Activated effector memory CD4-positive, alpha-beta T cell treated with Interleukin-2 at 50 U/mL for 16 hours (primary cell): Measurements from ENCODE around the gene CYTH3.
"Not testable (repeated sequence)": the region's sequence is repeated elsewhere in the genome, so short reads cannot be mapped to it uniquely, and the experiment has no call there.

Experiments
- DNase-seq: peaks from one replicate; pipeline ENCODE4 v3.0.0-alpha.2; 2020

Gene CYTH3

DNA sequence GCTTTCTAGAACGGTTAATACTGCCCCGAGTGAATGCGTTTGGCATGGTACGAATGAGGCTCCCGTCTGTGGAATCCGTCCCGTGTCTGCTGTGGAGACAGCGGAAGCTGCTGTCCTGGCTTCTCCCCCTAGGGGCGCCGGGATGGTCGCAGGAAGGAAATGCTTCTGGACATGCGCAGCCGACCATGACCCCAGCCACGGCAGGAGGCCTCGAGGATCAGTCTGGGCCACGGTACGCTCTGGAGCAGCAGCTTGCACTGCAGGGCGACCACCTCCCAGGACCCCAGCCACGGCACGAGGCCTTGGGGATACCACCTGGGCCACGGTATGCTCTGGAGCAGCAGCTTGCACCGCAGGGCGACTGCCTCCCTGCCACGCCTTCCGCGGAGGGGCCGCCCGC is 107.9 kb downstream of the CYTH3 start:
- no peak for DNase-seq

DNA sequence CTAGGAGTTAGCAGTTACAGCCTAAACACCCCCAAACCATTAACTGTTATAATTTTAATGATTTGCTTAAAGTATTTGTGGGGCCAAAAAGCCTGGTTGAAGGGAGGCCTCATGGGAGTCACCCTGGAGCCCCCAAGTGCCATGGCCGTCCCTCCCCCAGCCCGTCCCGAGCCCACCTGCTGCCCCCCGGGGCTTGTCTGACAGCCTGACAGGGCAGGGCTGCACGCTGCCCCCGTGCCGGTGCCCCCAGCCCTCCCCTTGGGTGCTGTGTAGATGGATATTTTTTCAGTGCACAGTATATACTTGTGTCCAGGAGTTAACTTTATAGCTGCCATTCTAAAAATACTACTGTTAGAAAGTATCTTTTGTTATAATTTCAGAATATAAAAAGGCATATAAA is 108.4 kb downstream of the CYTH3 start:
- DNase-seq: no peak

DNA sequence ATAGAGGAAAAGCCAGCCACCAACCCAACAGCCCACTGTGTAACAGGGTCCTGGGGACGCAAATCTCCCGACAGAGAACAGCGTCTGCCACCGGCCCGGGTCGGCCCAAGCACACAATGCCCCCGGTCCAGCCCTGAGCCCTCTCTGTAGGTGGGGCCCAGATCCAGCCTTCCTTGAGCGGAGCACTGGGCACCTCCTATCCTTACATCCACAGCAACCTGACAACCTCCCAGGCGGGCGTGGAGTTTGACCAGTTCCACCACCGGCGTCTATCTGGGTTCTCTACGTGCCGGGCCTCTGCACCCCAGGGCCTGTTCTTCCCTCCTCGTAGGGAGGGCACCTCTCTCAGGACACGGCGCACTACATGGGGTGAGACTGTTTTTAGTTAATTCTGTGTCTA is 109.0 kb downstream of the CYTH3 start:
- no peak for DNase-seq

DNA sequence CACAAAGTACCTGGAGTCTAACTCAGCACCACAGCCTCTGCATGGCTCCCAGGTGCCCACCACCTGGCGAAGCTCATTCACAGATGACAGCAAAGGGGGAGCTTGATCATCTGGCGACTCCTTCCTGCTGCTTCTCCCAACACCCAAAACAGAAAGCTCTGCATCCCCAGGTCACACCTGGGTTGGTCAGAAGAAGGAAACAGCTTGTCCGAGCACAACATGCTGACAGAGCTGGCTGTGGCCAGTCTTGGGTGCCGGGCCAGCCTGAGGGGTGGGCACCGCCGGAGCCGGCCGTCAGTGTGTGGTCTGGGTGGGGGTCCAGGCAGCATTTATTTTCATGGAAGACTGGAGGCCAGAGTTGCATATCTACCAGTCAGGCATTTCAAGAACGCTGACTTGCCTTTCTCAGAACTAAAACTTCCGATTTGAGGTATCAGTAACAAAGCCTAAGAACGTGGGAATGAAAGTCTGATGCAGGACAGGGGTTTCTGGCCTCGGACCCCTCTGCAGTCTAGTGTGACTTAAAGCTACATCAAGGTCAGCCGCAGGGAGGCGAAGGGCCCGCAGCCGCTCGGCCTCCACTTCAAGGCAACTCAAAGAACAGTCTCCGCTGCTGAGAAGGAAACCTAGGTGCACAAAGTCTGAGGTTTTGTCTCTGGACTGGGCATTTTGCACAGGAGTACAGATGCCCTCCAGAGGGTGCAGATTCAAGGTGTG is 109.6 kb downstream of the CYTH3 start:
- no peak for DNase-seq

DNA sequence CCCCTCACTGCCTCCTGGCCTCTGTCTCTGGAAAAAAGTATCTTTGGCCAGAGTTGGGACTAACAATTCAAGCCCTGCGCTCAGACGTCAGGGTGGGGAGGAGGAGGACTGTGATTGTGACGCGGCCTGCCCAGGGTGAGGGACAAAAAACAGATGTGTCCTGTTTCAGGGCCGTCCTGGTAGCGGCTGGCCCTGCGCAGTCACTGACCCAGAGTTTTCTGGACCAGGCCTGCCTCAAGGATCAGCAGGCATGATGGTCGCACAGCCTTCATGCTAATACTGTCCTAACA is 110.1 kb downstream of the CYTH3 start:
- no peak for DNase-seq

DNA sequence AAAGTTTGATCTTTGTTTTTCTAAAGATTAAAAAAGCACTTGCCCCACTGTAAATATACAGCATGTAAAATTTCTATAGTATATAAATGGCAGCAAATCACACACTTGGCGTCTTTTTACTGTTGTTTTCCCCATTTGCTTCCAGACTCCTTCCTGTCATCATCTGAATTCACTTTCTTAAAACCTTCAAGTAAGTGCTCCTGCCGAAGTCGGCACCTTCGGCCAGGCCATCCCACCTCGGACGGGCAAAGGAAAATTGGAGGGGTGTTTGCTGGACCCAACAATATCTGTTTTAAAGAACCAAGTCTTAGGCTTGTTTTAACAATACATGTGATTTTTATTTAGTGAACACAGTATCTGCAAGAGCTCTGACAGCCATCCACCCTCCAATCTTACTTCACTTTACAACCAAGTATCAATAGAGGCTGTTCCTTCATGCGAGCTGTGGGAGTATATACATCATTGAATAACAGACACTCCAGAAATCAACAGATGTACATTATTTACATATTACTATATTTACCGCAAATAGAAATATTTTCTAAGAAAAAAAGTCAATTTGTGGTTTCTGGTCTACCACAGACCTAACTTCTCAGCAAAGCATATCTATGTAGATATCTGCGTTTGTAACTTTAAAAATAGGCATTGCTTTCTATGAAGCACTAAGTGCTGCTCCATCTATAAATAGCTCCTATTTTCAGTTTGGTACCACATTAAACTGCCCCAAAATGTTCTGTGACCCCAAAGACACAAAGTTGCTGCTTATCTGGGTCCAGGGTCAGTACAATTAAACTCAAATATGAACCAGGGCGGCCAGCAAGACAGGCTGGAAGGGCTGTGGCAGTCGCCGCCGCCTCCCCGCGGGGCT is 110.7 kb downstream of the CYTH3 start:
- DNase-seq: no peak

DNA sequence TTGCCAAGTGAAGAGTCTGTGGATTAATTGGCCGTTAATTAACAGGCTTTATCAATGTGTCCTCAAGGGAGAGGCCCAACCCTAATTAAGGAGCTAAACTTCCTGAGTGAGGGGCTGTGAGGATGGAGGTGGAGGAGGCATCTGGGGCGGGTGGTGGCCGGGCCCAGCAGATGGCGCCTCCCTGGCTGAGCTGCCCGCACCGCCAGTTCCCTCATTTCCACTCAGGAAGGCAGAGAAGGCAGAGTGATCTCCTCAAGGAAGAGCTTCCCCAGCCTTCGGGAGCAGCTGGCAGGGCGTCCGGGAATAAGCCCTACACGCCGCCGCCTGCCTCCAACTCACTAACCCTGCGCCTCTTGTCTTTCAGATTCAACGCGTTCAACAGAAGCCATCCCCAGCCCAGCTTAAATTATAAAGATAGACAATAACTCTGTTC is 112.2 kb downstream of the CYTH3 start:
- no peak for DNase-seq

DNA sequence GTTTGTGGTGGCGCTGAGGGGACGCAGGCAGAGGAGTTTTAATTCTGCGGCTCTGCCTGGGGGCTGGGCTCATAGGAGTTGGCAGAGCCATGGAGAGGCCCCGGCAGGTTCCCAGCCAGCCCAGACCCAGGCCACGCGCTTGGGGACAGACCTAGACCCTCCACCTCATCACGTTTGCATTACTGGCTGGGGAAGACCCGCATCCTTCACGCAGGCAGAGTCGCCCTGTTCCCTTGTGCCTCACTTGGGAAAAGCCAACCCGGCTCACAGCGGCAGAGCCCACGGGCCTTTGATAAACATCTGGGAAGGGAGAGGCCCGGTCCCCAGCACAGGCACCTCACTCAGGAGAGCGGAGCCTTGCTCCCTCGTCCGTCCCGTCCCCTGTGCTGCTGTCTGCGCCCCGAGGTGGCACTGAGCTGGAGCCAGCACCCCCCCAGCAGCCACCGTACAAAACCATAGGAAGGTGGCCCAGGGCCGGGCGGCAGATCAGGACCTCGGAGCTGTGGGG is 112.8 kb downstream of the CYTH3 start:
- DNase-seq: no peak

DNA sequence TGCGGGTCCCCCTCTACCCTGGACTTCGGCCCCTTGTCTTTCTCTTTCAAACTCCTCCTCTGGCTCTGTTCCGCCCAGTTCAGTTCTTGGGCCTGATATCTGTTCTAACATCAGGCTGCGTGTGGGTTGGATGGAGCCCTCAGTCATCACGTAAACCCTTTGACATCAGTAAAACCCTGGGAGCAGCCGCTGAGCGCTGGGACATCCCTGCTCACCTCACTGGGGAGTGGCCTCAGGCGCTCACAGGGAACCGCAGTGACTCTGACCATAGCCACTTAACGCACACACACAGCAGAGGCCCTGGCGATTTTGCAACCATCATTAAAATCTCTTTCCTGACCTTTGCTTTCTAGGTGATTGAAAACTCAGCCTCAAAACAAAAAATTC is 113.3 kb downstream of the CYTH3 start:
- no peak for DNase-seq

DNA sequence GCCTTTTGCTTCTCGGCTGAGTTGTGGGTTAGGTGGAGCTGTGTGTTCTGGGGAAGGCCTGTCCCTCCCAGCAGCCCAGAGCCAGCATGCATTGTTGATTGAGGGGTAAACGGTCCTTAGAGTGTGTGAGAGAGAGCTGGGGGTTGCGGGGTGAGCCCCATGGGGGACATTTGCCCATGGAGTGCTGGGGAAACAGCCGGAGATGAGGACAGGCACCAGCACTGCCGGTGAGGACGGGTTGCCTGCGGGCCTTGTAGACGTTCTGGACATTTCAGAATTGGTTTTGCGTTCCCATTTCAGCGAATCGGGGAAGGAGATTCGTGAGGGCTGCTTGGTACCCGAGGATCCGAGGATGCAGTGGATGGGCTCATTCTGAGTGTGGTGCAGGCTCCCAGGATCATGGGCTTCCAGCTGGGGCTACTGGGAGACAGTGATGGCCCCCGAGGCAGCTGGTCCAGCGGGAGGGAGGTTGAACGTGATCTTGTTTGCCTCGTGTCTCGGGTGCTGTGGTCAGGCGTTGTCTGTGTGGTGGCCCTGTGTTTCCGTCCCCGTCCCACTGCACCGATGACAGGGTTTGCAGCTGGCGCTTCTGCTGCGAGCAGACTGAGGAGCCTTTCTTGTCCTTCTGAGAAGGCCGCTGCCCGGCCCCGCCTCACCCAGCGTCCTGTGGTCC is 113.9 kb downstream of the CYTH3 start:
- DNase-seq: no peak

DNA sequence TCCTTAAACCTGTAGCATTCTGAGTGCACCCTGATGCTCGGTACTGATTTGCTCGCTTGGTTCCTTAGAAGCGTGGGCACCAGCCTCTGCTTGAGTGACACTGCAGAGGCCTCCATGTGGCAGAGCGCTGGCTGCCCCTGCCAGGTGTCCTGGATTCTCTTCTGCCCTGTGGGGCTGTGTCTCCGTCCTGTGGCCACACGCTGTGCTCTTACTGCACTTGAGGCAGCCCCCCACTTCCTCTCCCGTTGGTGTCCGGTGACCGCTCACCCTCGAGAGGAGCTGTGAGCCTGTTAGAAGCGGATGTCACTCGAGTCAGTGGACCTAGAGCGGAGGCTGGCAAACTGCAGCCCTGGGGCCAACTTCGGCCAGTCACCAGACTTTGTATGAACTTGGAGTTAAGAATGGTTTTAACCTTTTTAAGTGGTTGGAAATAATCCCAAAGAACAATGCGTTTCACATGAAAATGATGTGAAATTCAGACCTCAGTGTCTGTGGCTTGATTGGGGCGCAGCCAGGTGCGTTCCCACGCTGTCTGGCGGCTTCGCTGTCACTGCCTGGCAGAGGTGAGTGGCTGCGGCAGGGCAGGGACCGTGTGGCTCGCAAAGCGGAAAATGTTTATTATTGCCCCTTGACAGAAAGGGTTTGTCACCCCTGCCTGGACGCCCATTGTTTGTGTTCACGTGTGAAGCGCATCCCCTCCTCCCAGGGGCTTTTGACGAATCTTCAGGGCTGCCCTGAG is 114.6 kb downstream of the CYTH3 start:
- no peak for DNase-seq

DNA sequence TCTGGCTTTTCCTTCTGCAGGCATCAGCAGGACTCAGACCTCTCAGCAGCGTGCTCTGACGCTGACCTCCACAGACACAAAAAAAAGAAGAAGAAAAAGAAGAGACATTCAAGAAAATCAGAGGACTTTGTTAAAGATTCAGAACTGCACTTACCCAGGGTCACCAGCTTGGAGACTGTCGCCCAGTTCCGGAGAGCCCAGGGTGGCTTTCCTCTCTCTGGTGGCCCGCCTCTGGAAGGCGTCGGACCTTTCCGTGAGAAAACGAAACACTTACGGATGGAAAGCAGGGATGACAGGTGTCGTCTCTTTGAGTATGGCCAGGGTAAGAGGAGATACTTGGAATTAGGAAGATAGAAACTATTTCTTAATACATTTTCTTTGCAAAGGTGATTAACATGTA is 115.7 kb downstream of the CYTH3 start:
- no peak for DNase-seq

DNA sequence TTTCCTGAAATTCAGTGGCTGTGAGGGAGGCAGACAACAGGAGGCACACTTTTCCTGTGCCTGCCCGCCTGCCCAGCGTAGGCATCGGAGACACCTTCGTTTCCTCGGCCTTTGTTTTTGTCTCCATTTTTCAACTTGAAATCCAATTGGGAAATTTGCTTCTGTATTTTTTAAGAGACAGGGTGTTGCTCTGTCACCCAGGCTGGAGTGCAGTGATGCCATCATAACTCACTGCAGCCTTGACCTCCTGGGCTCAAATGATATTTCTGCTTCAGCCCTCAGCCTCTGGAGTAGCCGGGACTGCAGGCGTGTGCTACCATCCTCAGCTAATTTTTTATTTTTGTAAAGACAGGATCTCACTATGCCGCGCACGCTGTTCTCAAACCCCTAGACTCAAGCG is 116.8 kb downstream of the CYTH3 start:
- no peak for DNase-seq

DNA sequence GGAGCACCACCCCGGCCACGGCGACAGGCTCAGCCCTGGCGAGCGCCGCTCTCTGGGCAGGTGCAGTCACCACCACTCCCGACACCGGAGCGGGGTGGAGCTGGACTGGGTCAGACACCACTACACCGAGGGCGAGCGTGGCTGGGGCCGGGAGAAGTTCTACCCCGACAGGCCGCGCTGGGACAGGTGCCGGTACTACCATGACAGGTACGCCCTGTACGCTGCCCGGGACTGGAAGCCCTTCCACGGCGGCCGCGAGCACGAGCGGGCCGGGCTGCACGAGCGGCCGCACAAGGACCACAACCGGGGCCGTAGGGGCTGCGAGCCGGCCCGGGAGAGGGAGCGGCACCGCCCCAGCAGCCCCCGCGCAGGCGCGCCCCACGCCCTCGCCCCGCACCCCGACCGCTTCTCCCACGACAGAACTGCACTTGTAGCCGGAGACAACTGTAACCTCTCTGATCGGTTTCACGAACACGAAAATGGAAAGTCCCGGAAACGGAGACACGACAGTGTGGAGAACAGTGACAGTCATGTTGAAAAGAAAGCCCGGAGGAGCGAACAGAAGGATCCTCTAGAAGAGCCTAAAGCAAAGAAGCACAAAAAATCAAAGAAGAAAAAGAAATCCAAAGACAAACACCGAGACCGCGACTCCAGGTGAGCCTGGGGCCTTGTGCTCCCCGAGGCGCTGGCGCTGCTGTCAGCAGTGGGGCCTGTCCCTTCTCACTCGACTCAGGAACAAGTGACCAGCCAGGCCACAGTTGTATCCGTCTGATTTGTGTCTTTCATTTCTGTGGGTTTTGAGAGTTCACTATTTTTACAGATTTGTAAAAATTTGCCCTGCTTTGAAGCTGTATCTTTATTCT is 117.7 kb downstream of the CYTH3 start:
- no peak for DNase-seq

DNA sequence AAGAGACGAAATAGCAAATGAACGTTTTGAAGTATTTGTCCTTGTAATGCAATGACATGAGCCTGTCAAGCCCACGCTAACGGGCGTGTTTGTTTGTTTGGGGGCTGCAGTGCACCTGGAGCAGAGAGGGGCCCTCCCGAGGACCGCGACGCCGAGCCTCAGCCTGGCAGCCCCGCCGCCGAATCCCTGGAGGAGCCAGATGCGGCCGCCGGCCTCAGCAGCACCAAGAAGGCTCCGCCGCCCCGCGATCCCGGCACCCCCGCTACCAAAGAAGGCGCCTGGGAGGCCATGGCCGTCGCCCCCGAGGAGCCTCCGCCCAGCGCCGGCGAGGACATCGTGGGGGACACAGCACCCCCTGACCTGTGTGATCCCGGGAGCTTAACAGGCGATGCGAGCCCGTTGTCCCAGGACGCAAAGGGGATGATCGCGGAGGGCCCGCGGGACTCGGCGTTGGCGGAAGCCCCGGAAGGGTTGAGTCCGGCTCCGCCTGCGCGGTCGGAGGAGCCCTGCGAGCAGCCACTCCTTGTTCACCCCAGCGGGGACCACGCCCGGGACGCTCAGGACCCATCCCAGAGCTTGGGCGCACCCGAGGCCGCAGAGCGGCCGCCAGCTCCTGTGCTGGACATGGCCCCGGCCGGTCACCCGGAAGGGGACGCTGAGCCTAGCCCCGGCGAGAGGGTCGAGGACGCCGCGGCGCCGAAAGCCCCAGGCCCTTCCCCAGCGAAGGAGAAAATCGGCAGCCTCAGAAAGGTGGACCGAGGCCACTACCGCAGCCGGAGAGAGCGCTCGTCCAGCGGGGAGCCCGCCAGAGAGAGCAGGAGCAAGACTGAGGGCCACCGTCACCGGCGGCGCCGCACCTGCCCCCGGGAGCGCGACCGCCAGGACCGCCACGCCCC is 118.5 kb downstream of the CYTH3 start:
- no peak for DNase-seq

DNA sequence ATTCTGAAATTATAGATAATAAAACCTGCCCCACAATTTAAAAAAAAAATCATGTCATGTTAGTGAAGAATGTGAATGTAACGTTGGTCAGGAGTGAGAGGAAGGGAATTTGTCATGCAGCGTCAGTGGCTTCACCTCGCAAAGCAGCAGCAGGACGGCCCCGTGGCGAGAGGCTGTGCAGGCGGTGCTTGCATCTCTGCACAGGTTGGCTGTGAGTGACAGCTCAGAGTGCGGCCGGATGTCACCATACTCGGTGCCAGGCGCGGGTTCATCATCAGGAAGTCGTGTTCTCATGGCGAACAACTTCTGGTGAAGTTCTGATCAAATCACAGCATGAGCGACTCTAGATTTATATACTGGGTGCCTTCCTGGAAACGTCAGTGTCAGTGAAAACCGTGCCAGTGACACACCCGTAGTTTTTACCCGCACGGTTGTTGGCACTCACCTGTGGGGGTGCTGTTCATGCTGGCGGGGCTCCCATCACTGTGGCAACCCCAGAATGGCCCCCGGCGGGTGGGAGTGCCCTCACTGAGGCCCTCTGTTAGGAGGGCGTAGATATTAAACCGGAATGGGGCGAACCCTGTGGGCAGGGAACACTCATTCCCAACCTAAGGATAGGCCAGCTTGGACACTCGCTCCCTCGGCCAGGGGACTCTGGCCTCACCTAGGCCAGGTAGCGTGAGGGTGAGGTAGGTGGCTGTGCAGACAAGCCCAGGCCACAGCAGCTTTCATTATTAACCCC is 120.3 kb downstream of the CYTH3 start:
- no peak for DNase-seq

DNA sequence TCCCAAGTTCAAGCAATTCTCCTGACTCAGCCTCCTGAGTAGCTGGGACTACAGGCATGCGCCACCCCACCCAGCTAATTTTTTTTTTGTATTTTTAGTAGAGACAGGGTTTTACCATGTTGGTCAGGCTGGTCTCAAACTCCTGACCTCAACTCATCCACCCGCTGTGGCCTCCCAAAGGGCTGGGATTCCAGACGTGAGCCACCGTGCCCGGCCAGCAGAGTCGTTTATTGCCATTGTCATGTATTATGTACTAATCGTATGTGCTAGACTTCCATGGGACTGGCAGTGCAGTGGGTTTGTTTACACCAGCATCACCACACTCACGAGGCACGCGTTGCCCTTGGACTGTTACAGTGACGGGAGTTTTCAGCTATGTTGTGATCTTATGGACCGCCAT is 120.9 kb downstream of the CYTH3 start:
- DNase-seq: not testable (repeated sequence)

DNA sequence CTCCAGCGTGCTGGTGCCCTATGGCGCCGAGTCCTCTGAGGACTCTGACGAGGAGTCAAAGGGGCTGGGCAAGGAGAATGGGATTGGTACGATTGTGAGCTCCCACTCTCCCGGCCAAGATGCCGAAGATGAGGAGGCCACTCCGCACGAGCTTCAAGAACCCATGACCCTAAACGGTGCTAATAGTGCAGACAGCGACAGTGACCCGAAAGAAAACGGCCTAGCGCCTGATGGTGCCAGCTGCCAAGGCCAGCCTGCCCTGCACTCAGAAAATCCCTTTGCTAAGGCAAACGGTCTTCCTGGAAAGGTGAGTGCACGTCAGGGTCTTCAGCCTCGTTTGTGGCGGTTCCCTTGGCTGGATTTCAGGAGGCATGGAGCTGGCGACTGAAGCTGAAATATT is 122.4 kb downstream of the CYTH3 start:
- no peak for DNase-seq

DNA sequence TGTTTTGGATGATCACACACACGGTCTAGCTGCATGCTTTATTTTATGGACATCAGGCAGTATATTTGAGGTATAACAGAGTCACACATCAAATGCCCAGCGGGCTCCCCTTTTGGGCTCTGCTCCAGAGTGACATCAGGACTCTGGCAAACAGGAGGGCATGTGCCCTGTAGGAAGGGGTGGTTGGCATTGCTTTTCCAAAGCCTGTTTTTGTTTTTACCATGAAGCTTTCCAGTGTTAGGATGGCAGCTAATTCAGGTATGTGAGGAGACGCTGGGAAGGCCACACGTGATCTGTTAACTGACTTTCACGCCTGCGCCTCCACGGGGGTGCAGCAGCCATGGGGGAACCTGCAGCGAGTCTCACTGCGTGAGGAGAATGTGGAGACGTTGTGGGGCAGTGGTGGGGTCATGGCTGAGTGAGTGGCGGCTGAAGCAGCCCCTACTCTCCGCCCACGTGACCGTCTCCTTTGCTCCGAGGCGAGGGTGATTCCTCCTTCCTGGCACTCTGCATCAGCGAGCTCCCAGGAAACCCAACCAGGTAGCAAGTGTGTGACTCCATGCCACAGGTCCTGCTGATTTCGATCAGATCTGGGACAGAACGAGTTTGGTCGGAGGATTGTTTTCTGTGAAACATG is 123.6 kb downstream of the CYTH3 start:
- no peak for DNase-seq

DNA sequence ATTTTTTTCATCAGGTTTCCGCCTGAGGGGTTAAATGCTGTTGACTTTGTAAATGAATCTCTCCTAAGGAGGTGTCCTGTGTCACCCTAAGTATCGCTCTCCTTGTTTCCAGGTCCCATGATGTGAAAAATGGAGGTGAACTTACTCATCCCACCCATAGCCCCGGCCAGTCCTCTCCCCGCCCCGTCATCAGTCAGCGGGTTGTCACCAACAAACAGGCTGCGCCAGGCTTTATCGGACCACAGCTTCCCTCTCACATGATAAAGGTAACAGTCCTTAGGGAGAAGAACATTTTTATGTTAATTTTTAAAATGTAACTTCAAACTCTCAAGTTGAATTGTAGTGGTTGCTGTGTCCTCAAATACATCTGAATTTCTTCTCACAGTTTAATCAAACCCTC is 124.8 kb downstream of the CYTH3 start:
- no peak for DNase-seq
